Skeletal muscle satellite cell (primary cell): Measurements from ENCODE around the gene EBF3.
A peak's percentile ranks its signal among the peaks of the same experiment; 100 is the strongest.

ENCODE experiments used
- H3K27me3 ChIP-seq: 2 replicates; pipeline ENCODE4 v1.7.0; 2013; ENCODE audit warnings: low read length; ENCODE audit not compliant: control insufficient read depth, insufficient read depth
- H3K36me3 ChIP-seq: 2 replicates; pipeline ENCODE4 v1.7.0; 2013; ENCODE audit warnings: mild to moderate bottlenecking, control low read depth, low read length; ENCODE audit not compliant: insufficient read depth
- H3K4me1 ChIP-seq: 2 replicates; pipeline ENCODE4 v1.7.0; 2013; ENCODE audit warnings: low read length; ENCODE audit not compliant: control insufficient read depth, insufficient read depth
- H3K4me2 ChIP-seq: 2 replicates; pipeline ENCODE4 v1.7.0; 2013; ENCODE audit warnings: mild to moderate bottlenecking, low read length
- H3K4me3 ChIP-seq: 2 replicates; pipeline ENCODE4 v1.7.0; 2013; ENCODE audit warnings: low read length
- H3K9ac ChIP-seq: 2 replicates; pipeline ENCODE4 v1.7.0; 2013; ENCODE audit warnings: mild to moderate bottlenecking, low read depth, low read length, moderate library complexity
- H3K9me3 ChIP-seq: replicated peaks from 2 replicates; pipeline ENCODE4 v1.7.0; 2013; ENCODE audit warnings: mild to moderate bottlenecking, control low read depth, low read length

EBF3 gene

GRCh38 chr10:129962872-129963640, 1.0 kb downstream of the EBF3 start:
- H3K4me1 ChIP-seq, result peaks cover 18% of the 10 kb centered on the region
- H3K4me3 ChIP-seq, result peak overlapping the region; percentile 90
- peaks cover 47% of the 10 kb centered on the region for H3K27me3 ChIP-seq
- H3K9me3 ChIP-seq, result no peaks in the 10 kb centered on the region
- peak overlapping the region; percentile 70 for H3K4me2 ChIP-seq
- H3K9ac ChIP-seq, result peak overlapping the region; percentile 89
- H3K36me3 ChIP-seq, result peaks cover 9% of the 10 kb centered on the region

GRCh38 chr10:129962031-129962871, 1.8 kb downstream of the EBF3 start:
- Histone ChIP-seq H3K4me2 (peak overlapping the region; percentile 70), H3K9ac (peak overlapping the region; percentile 89)

DNA sequence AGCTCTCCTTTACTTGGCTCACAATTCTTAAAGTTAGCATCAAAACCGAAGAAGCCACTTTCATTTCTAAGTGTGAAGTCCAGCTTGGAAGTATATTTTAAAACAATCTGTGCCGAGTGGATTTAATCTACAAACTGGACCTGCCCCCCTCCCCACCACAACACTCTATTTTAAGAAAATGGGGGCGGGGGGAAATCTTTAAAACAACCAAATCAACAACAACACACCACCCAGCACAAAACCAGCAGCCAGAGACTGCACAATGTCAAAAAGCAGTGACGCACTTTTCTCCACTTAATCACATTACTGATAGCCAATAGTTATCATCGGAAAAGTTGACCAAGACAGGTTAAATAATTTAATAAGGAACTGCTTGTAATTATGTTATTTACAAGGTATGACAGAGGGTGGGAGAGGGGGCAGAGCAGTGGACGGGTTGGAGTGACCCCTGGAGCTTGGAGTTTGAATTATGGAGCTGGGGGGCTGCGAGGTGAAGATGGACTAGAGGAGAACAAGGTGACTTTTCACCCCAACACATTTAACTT, 2.8 kb downstream of the EBF3 start:
- Histone ChIP-seq H3K9ac (peak overlapping the region; percentile 89), H3K9me3 (no peaks in the 10 kb centered on the region), H3K4me1 (peaks cover 25% of the 10 kb centered on the region), H3K27me3 (peaks cover 31% of the 10 kb centered on the region), H3K4me2 (peak overlapping the region; percentile 70), H3K4me3 (peak overlapping the region; percentile 90), H3K36me3 (peaks cover 9% of the 10 kb centered on the region)

More at GRCh38 chr10:129962031-129962871, 1.8 kb downstream of the EBF3 start:
- Histone ChIP-seq H3K9me3 (no peaks in the 10 kb centered on the region), H3K27me3 (peaks cover 39% of the 10 kb centered on the region), H3K36me3 (peaks cover 9% of the 10 kb centered on the region), H3K4me1 (peaks cover 17% of the 10 kb centered on the region), H3K4me3 (peak overlapping the region; percentile 90)

DNA sequence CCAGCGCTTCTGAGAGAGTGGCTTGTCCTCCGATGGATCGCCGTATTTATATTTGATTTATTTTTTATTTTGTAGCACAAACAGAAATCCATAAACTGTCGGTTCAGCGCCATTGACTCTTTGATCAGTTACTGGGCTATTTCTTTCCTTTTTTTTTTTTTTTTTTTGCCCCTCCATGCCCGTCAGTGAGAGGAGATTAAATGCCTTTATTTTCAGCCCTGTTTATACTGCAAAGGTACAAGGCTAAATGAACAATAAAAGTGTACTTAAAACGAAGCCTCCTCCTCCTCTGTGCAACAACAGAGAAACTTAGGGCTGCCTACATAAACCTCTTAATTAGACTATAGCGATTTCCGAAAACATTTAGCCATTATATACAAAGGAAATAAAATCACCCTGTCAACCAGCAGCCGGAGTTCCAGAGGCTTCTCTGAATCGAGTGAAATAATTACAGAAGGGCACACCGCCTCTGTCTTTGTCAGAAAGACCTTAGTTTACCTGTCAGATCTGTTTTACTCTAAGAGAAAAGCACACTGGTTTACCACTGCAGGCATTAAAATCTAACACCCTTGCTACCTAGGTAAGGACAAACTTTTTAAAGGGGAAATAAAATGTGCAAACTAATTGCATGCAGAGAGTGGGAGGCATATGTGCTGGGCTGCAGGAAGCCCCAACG, 3.5 kb downstream of the EBF3 start:
- Histone ChIP-seq H3K4me1 (peaks cover 30% of the 10 kb centered on the region), H3K9ac (peak overlapping the region; percentile 89), H3K27me3 (peaks cover 25% of the 10 kb centered on the region), H3K4me3 (peak overlapping the region; percentile 90), H3K36me3 (peaks cover 9% of the 10 kb centered on the region), H3K4me2 (peak overlapping the region; percentile 70), H3K9me3 (no peaks in the 10 kb centered on the region)

DNA sequence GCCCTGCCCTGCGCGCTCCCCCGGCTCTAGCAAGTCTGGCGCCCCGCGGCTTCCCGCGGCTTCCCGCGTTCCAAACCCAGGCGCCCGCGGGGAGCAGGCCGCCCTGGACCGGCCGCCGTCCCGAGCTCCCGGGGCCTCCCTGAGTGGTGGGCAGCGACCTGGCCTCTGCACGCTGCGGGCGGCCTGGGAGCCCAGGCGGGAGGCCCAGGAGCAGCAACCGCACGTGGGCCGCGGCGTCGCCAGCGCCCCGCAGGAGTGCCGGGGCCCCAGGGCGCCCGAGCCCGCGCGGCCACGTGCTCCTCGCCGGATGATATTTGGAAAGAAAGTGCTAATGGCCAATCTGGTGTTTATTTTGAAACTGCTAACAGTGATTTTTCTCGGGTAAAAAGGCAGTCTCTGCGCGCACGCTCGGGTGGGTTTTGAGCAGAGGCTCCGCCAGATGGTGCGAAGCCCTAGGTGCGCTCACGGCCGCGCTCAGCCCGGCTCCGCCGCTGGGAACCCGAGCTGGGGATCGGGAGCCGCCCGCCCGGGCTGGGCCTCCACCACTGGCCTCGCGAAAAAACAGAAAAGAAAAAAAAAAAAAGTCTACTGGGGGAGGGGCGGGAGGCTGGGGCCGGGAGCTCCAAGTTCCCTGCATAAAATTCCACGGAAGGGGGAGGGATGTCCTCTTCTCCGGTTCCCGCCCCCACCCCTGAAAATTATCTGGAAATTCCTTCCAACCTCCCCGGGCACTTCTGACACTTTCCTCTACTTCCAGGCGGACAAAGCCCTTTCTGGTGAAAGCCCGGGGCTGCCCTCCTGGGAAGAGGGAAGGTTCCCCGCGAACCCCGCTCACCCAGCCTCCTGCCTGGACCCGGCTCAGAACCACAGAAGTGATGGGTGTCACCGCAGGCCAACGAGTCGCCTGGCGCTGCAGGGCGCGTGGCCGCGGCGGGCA, 4.3 kb downstream of the EBF3 start:
- H3K4me2 ChIP-seq, result peak overlapping the region; percentile 70
- peak overlapping the region; percentile 90 for H3K4me3 ChIP-seq
- H3K36me3 ChIP-seq, result peaks cover 9% of the 10 kb centered on the region
- peaks cover 19% of the 10 kb centered on the region for H3K27me3 ChIP-seq
- H3K4me1 ChIP-seq, result peaks cover 37% of the 10 kb centered on the region
- H3K9ac ChIP-seq, result peak overlapping the region; percentile 89
- H3K9me3 ChIP-seq, result no peaks in the 10 kb centered on the region

DNA sequence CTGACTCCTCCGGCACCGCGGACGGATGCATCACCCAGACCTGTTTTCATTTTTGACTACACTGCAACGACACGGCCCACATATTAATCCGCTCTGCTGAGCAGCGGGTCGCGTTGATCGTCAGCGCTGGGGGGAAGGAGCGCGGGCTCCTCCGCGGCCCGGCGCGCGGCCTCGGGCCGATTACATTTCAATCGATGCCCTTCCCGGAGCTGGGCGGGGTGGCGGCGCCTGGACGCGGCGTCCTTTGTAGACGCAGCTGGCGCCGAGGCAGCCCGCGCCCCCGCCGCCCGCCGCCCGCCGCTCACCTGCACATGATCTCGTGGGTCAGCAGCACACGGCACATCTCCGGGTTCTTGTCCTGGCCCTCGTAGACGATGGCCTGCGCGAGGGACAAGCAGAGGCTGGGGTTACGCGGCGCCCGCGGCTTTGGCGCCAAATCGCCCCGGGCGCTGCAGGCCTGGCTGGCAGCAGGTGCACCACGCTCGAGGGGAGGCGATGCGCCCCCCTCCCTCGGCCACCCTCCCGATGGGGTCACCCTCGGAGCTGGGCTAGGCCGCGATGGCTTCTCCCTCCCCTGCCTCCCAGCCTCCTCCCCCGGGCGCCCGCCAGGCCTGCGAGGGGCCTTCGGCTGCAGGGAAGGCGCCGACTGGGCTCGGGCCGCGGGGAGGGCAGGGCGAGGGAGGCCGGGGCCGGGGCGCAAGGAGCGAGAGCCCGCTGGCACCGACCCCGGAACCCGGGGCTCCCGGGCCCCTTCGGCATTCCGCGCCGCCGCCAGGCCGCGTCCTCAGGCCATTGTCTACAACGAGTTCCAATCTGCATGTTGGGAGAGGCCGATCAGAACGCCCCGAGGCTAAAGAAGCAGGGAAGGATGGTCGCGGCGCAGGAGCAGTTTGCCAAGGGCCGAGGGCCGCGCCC, 5.2 kb downstream of the EBF3 start:
- H3K9me3 ChIP-seq, result no peaks in the 10 kb centered on the region
- H3K4me3 ChIP-seq, result peak overlapping the region; percentile 90
- peaks cover 17% of the 10 kb centered on the region for H3K27me3 ChIP-seq
- H3K4me1 ChIP-seq, result peaks cover 45% of the 10 kb centered on the region
- peak overlapping the region; percentile 89 for H3K9ac ChIP-seq
- peaks cover 9% of the 10 kb centered on the region for H3K36me3 ChIP-seq
- peak overlapping the region; percentile 70 for H3K4me2 ChIP-seq

DNA sequence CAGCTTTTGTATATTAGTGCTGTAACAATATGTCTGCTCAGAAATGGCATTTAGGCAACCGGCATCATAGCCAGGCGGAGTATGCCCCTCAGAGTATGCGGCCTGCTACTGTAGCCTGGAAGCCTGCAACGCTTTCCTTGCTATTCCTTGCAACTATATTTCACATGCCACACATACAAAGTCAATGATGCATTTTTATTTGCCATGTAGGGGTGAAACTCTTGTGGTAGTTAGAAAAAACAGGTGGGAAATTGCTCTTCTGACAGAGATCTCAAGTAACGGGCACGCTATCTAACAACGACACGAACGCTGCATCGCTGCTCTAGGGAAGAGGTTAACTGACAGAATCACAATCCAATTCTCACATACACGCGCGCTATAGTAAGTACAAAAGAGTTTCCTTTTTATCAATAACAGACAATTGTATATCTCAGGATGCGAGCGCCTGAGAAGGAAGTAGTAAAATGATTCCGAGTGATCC, 5.9 kb downstream of the EBF3 start:
- Histone ChIP-seq H3K9ac (peak overlapping the region; percentile 89), H3K36me3 (peaks cover 9% of the 10 kb centered on the region), H3K4me2 (peak overlapping the region; percentile 70), H3K27me3 (peaks cover 17% of the 10 kb centered on the region), H3K4me1 (peaks cover 51% of the 10 kb centered on the region), H3K4me3 (peak overlapping the region; percentile 90), H3K9me3 (no peaks in the 10 kb centered on the region)

DNA sequence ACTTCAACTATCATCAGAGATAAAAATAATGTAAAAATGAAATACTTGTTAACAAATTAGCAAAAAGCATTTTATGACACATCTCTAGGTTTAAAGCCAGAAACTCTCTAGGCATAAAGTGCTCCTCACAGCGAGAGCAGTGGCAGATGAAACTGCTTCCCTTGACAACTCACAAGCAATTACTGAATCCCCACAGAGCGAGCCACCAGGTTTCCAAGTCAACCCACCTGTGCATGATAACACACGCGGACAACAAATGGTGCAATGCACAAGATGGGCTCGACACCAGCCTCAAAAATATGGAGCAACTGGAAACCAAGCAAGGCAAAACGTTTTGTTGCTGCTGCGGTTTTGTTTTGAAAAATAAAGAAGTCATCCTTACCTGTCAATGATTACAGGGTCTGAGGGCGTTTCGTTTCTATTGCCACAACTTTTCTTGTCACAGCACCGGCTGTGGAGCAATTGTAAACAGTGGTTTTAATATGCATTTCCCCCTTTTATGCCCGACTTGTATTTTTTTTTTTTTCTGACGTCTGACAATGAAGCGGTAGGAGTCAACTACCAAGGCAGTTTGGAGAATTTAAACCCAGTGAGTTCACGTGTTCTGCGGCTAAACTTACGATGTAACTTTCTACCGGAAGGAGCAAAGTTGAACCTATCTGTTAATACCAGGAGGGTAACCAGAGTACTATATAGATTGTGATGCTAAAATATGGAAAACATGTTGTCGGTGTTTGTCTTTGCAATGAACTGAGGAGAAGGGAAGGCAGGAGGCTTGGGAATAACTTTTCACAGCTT, 7.0 kb downstream of the EBF3 start:
- H3K4me2 ChIP-seq, result peak overlapping the region; percentile 70
- peaks cover 56% of the 10 kb centered on the region for H3K4me1 ChIP-seq
- peaks cover 11% of the 10 kb centered on the region for H3K27me3 ChIP-seq
- H3K4me3 ChIP-seq, result peak overlapping the region; percentile 90
- peak overlapping the region; percentile 62 for H3K9ac ChIP-seq
- no peaks in the 10 kb centered on the region for H3K9me3 ChIP-seq
- H3K36me3 ChIP-seq, result peaks cover 9% of the 10 kb centered on the region

GRCh38 chr10:129956286-129956670, 7.8 kb downstream of the EBF3 start:
- Histone ChIP-seq H3K4me2 (peak overlapping the region; percentile 70), H3K27me3 (peaks cover 8% of the 10 kb centered on the region), H3K4me1 (peaks cover 64% of the 10 kb centered on the region), H3K4me3 (peak overlapping the region; percentile 90), H3K9ac (peak overlapping the region; percentile 62), H3K9me3 (no peaks in the 10 kb centered on the region), H3K36me3 (peaks cover 7% of the 10 kb centered on the region)
